SK-N-SH (cell line): Measurements from ENCODE around the gene KRTAP2-1. TPM values are rescaled to one million over a fixed set of nuclear protein-coding genes. Genes with fewer than 3 reads are reported as not detected.
A peak's percentile ranks its signal among the peaks of the same experiment; 100 is the strongest.
"Not testable (repeated sequence)": the region's sequence is repeated elsewhere in the genome, so short reads cannot be mapped to it uniquely, and the experiment has no call there.

Experiments used
- CTCF ChIA-PET: fragments of 300-600, 350-600 bp; formaldehyde crosslinking; extraction: SDS; loops from one replicate; lab custom pipeline; 2021; lab: Yijun Ruan, JAX
- POLR2A ChIA-PET: fragments of 350-600 bp; sonication (Branson Sonifier 250); formaldehyde crosslinking; extraction: SDS; loops from one replicate; lab custom pipeline; 2020; ENCODE audit warnings: antibody characterized with exemption, inconsistent platforms; lab: Yijun Ruan, JAX
- DNase-seq: peaks from one replicate; pipeline ENCODE4 v3.0.0; 2012
- H2AFZ ChIP-seq: fragments of 200-600 bp; sonication (generic); 2 replicates; pipeline ENCODE4 v1.8.1; 2016; ENCODE audit warnings: antibody characterized with exemption, mild to moderate bottlenecking, low read depth
- H3F3A ChIP-seq: fragments of 200-600 bp; sonication (generic); replicated peaks from 2 replicates; pipeline ENCODE3; 2016; ENCODE audit warnings: antibody characterized with exemption, mild to moderate bottlenecking; ENCODE audit not compliant: insufficient read depth
- H3K27ac ChIP-seq, 2 experiments: fragments of 200-500 bp in 1 of 2; fragments of 200-600 bp in 1 of 2; sonication (Bioruptor generic) in 1 of 2; sonication (generic), shearing (Covaris generic) in 1 of 2; 2 replicates each; pipeline versions ENCODE4 v1.5.1 to v1.6.1; 2014 to 2016; ENCODE audit warnings: low read depth in 2 of 2, inconsistent platforms in 1 of 2, low read length in 1 of 2, mild to moderate bottlenecking in 1 of 2, mixed read lengths in 1 of 2
- H3K27me3 ChIP-seq: fragments of 200-600 bp; sonication (generic), shearing (Covaris generic); 2 replicates; pipeline ENCODE4 v1.6.1; 2016; ENCODE audit warnings: mixed run types; ENCODE audit not compliant: insufficient read depth
- H3K36me3 ChIP-seq, 2 experiments: fragments of 200-500 bp in 1 of 2; fragments of 200-600 bp in 1 of 2; sonication (Bioruptor generic) in 1 of 2; sonication (generic) in 1 of 2; replicated peaks in 1 of 2; 2 replicates each; pipeline versions ENCODE3 to v1.5.1; 2014 to 2016; ENCODE audit warnings: low read length in 1 of 2, mild to moderate bottlenecking in 1 of 2; ENCODE audit not compliant: insufficient read depth in 2 of 2, control insufficient read depth in 1 of 2
- H3K4me1 ChIP-seq, 2 experiments: fragments of 200-500 bp in 1 of 2; fragments of 200-600 bp in 1 of 2; sonication (Bioruptor generic) in 1 of 2; sonication (generic), shearing (Covaris generic) in 1 of 2; 2 replicates each; pipeline versions ENCODE4 v1.5.1 to v1.6.1; 2014 to 2016; ENCODE audit warnings: low read depth in 1 of 2, low read length in 1 of 2, mixed run types in 1 of 2; ENCODE audit not compliant: insufficient read depth in 2 of 2, control insufficient read depth in 1 of 2
- H3K4me2 ChIP-seq: fragments of 200-600 bp; sonication (generic), shearing (Covaris generic); 2 replicates; pipeline ENCODE4 v1.6.1; 2017; ENCODE audit warnings: mixed run types
- H3K4me3 ChIP-seq, 2 experiments: fragments of 200-500 bp in 1 of 2; fragments of 200-600 bp in 1 of 2; sonication (Bioruptor generic) in 1 of 2; sonication (generic), shearing (Covaris generic) in 1 of 2; 2 replicates each; pipeline versions ENCODE4 v1.5.1 to v1.8.1; 2014 to 2016; ENCODE audit warnings: low read depth in 2 of 2, inconsistent platforms in 1 of 2, low read length in 1 of 2, mild to moderate bottlenecking in 1 of 2, mixed read lengths in 1 of 2, moderate library complexity in 1 of 2
- H3K79me2 ChIP-seq: fragments of 200-600 bp; sonication (generic); 2 replicates; pipeline ENCODE4 v1.8.1; 2017; ENCODE audit warnings: mild to moderate bottlenecking; ENCODE audit not compliant: insufficient read depth
- H3K9ac ChIP-seq: fragments of 200-600 bp; sonication (generic); 2 replicates; pipeline ENCODE4 v1.6.1; 2017; ENCODE audit warnings: mixed run types
- H3K9me2 ChIP-seq: fragments of 200-600 bp; sonication (generic); 2 replicates; pipeline ENCODE4 v1.6.1; 2017; ENCODE audit warnings: mixed run types
- H3K9me3 ChIP-seq: fragments of 200-600 bp; sonication (generic); 2 replicates; pipeline ENCODE4 v1.6.1; 2017; ENCODE audit warnings: mixed run types, mild to moderate bottlenecking, moderate library complexity
- H4K20me1 ChIP-seq: fragments of 200-600 bp; sonication (generic); 2 replicates; pipeline ENCODE4 v1.6.1; 2017; ENCODE audit warnings: mild to moderate bottlenecking, mixed run types; ENCODE audit not compliant: insufficient read depth
- FOXM1 ChIP-seq: IDR thresholded peaks from 2 replicates; pipeline ENCODE4 v1.4.0; 2012; ENCODE audit warnings: low read depth, mild to moderate bottlenecking
- IRF3 ChIP-seq: fragments of 150-350 bp; IDR thresholded peaks from 2 replicates; pipeline ENCODE4 v1.6.1; 2016; ENCODE audit warnings: mild to moderate bottlenecking, low read depth, low read length
- MXI1 ChIP-seq: IDR thresholded peaks from 2 replicates; pipeline ENCODE4 v1.6.1; 2012; ENCODE audit warnings: mild to moderate bottlenecking, low read depth, low read length, improper control_type of control experiment
- NRF1 ChIP-seq: IDR thresholded peaks from 2 replicates; pipeline ENCODE4 v1.6.1; 2012; ENCODE audit warnings: low read depth, mild to moderate bottlenecking, low read length
- PBX3 ChIP-seq: IDR thresholded peaks from 2 replicates; pipeline ENCODE4; 2012
- RAD21 ChIP-seq: IDR thresholded peaks from 2 replicates; pipeline ENCODE4 v1.6.1; 2012; ENCODE audit warnings: mild to moderate bottlenecking, low read length
- RFX5 ChIP-seq: IDR thresholded peaks from 2 replicates; pipeline ENCODE4 v1.6.1; 2012; ENCODE audit warnings: mild to moderate bottlenecking, improper control_type of control experiment, low read length
- SMC3 ChIP-seq: IDR thresholded peaks from 2 replicates; pipeline ENCODE4 v1.6.1; 2012; ENCODE audit warnings: low read depth, low read length, improper control_type of control experiment
- TEAD4 ChIP-seq: IDR thresholded peaks from 2 replicates; pipeline ENCODE4 v1.4.0; 2012; ENCODE audit warnings: mild to moderate bottlenecking, borderline replicate concordance; ENCODE audit not compliant: insufficient read depth
- YY1 ChIP-seq: IDR thresholded peaks from 2 replicates; pipeline ENCODE4 v1.4.0; 2012; ENCODE audit warnings: low read depth, mild to moderate bottlenecking
- WGBS: methylation state at CpG from one replicate; pipeline ENCODE4 v1.1.6; 2017; ENCODE audit warnings: low lambda C conversion rate; 5-methylcytosine and 5-hydroxymethylcytosine counted together
- polyA plus RNA-seq, 3 experiments: library from polyadenylated mRNA; depleted of rRNA; stranded (reverse); fragments of >200 nt; gene quantifications; 2 replicates each; pipeline ENCODE4 v1.2.3, GENCODE V29; 2012
- TF ChIP-seq, protein P1 (sequence below): IDR thresholded peaks from 2 replicates; pipeline ENCODE4 v1.4.0; 2012; ENCODE audit warnings: low read depth
- TF ChIP-seq, protein P2 (sequence below): IDR thresholded peaks from 2 replicates; pipeline ENCODE4 v1.4.0; 2012; ENCODE audit warnings: low read depth, borderline replicate concordance
- TF ChIP-seq, protein P3 (sequence below): fragments of 200-600 bp; sonication (generic); IDR thresholded peaks from 2 replicates; pipeline ENCODE4 v1.6.1; 2017; ENCODE audit warnings: antibody characterized with exemption, mild to moderate bottlenecking, moderate library complexity

Gene KRTAP2-1
- polyA plus RNA-seq, 1 of the 3 experiments (the other 2 are of a cell fraction): not detected

DNA sequence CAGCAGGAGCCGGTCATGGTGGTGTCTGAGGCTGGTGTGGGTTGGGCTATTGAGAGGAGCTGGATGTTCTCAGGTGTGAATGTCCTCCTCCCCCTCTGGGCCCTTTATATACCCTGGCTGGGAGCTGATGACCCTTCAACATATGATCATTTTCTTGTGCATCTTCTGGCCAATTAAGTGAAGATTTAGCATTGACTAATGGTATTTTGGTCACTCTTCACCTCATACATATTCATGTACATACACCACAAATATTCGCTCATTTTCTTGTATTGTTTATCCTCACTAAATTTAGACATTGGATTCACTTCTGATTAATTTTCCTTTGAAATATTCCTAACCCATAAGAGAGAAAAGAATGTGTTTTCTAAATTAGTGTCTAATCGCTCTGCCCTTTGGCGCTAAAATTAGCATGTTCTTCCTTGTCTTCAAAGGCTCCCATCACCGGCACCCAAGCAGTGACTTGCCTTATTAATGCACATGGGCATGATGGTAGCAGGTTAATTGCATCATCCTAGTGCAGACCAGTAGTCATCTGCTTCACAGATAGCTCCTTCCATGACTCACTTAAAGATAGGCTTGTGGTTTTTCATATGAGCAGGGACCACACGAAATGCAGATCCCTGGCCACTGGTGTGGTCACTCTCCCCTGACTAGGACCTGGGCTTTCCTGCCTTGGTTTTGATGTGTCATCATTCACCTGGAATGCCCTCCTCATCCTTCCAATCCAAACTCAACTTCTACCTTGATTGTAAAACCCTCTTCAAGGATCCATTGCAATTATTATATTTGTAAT is 18.9 kb upstream of the KRTAP2-1 start, which contains the start of gene KRTAP2-4 (continued):
- TF ChIP-seq PBX3 (0 out of 2 replicates have a peak, but pooled peaks have one; percentile 24), RAD21 (no peak)
- TF ChIP-seq, protein P1, sequence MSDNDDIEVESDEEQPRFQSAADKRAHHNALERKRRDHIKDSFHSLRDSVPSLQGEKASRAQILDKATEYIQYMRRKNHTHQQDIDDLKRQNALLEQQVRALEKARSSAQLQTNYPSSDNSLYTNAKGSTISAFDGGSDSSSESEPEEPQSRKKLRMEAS: peak; percentile 91

DNA sequence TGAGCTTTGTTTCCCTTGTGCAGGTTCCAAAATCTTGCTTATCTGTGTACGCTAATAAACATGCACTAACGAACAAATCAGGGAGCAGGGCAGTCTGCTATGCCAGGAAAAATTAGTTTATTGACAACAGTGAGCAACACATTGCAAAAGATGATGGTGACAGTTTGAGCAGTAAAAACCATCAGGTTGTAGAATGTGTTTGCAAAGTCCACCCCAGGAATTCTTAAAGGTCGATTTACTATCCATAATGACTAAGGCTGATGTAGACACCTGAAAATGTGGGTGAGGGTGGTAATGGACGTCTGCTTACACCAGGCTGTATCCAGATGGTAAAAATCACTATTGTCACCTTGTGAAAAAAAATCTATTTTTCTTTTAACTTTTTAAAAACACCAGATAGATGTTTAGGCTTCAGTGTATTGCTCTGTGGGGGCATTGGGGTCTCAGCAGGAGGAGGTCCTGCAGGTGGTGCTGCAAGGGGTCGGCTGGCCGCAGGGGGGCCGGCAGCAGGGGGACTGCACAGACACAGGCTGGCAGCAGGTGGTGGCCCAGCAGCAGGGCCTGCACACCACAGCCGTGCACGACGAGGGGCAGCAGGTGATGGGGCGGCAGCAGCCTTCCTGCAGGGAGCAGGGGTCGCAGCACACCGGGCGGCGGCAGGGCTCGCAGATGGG is 18.0 kb upstream of the KRTAP2-1 start:
- Histone ChIP-seq H3K4me1 (peaks cover 0 to 16% of the 10 kb centered on the region in 2 experiments; a peak in 2 of 4 replicates), H3F3A (peaks cover 14% of the 10 kb centered on the region)
- H3K79me2 ChIP-seq, H3K36me3 ChIP-seq, DNase-seq, H3K4me2 ChIP-seq, H3K27ac ChIP-seq, H4K20me1 ChIP-seq, H3K27me3 ChIP-seq, H3K9me3 ChIP-seq, POLR2A ChIA-PET, H3K9me2 ChIP-seq, H3K4me3 ChIP-seq, H2AFZ ChIP-seq, H3K9ac ChIP-seq: not testable (repeated sequence)
- WGBS: 42% methylated on average over 4 of the region's 16 CpGs
- CTCF ChIA-PET: interaction anchor here (1.5 kb wide), 1 partner anchor 390 kb away, joined by 3 read pairs; no protein-coding TSS in a partner anchor

DNA sequence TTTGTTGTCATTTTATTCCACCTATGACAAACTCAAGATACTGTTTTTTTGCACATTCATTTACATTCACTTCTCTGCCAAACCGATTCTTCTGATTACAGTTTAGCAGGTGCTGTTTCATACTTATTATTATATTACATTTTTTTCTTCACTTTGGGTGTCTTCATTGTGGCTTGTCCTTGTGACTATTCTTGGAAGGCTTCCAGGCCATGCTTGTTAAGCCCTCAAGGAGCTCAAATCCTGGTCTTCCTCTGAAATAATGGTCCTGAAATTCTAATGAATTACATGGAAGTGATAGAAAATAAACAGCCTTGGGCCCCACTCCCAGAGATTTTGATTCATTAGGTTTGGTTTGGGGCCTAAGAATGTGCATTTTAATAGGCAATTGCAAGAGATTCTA is 17.2 kb upstream of the KRTAP2-1 start:
- Histone ChIP-seq H3K9me2 (no peaks in the 10 kb centered on the region), H3F3A (peaks cover 19% of the 10 kb centered on the region), H3K9me3 (no peaks in the 10 kb centered on the region), H3K4me2 (no peak overlapping the region), H3K27me3 (no peaks in the 10 kb centered on the region), H3K79me2 (no peaks in the 10 kb centered on the region), H3K36me3 (no peaks in the 10 kb centered on the region), H3K4me1 (peaks cover 0 to 16% of the 10 kb centered on the region in 2 experiments; a peak in 2 of 4 replicates), H2AFZ (no peak overlapping the region), H3K27ac (no peak overlapping the region), H4K20me1 (no peaks in the 10 kb centered on the region), H3K4me3 (no peak overlapping the region), H3K9ac (no peak overlapping the region)
- no peak for DNase-seq
- 43% methylated on average over 1 of the region's 1 CpG for WGBS
- TF ChIP-seq TEAD4 (no peak), IRF3 (no peak), RAD21 (no peak), FOXM1 (no peak), NRF1 (no peak), SMC3 (no peak), RFX5 (no peak), YY1 (no peak), MXI1 (no peak)
- TF ChIP-seq, protein P2, sequence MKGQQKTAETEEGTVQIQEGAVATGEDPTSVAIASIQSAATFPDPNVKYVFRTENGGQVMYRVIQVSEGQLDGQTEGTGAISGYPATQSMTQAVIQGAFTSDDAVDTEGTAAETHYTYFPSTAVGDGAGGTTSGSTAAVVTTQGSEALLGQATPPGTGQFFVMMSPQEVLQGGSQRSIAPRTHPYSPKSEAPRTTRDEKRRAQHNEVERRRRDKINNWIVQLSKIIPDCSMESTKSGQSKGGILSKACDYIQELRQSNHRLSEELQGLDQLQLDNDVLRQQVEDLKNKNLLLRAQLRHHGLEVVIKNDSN: no peak
- TF ChIP-seq, protein P1: no peak
- TF ChIP-seq, protein P3, sequence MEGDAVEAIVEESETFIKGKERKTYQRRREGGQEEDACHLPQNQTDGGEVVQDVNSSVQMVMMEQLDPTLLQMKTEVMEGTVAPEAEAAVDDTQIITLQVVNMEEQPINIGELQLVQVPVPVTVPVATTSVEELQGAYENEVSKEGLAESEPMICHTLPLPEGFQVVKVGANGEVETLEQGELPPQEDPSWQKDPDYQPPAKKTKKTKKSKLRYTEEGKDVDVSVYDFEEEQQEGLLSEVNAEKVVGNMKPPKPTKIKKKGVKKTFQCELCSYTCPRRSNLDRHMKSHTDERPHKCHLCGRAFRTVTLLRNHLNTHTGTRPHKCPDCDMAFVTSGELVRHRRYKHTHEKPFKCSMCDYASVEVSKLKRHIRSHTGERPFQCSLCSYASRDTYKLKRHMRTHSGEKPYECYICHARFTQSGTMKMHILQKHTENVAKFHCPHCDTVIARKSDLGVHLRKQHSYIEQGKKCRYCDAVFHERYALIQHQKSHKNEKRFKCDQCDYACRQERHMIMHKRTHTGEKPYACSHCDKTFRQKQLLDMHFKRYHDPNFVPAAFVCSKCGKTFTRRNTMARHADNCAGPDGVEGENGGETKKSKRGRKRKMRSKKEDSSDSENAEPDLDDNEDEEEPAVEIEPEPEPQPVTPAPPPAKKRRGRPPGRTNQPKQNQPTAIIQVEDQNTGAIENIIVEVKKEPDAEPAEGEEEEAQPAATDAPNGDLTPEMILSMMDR: no peak
- POLR2A ChIA-PET: no interaction called here
- CTCF ChIA-PET: interaction anchor here (1.5 kb wide), 1 partner anchor 391 kb away, joined by 3 read pairs; no protein-coding TSS in a partner anchor
